ENCODE measurements around the gene SLC39A13.
A peak's percentile ranks its signal among the peaks of the same experiment; 100 is the strongest.

SLC39A13 gene

GRCh38 chr11:47393163-47394049, 15.0 kb upstream of the SLC39A13 start:
- DNase-seq (no peak), ATAC-seq (no peak)
- no peaks in the 10 kb centered on the region for H3K27me3 Mint-ChIP-seq
- peaks cover 70% of the 10 kb centered on the region for H3K4me1 Mint-ChIP-seq
- H3K27ac Mint-ChIP-seq, result peak overlapping the region; percentile 97 to 98
- no peaks in the 10 kb centered on the region for H3K9me3 Mint-ChIP-seq
- H3K4me3 Mint-ChIP-seq, result peak overlapping the region; percentile 21 to 53

DNA sequence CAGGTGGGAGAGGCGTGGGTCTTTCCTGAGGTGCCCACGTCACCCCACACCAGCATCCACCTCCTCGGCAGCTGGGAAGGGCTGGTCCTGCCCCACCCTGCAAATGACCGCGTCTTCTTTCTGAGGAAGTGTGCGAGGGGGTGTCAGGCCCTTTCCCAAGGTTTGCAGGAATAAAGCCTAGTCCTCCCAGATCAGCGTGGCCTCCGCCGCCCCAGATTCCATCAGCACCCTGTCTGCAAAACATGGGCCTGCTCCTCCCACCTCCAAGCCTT, 14.4 kb upstream of the SLC39A13 start:
- Mint-ChIP-seq H3K4me3 (peak overlapping the region; percentile 53 to 76), H3K27me3 (no peaks in the 10 kb centered on the region), H3K27ac (peak overlapping the region; percentile 97 to 98), H3K9me3 (no peaks in the 10 kb centered on the region), H3K4me1 (peaks cover 68% of the 10 kb centered on the region)
- ATAC-seq (no peak), DNase-seq (no peak)

DNA sequence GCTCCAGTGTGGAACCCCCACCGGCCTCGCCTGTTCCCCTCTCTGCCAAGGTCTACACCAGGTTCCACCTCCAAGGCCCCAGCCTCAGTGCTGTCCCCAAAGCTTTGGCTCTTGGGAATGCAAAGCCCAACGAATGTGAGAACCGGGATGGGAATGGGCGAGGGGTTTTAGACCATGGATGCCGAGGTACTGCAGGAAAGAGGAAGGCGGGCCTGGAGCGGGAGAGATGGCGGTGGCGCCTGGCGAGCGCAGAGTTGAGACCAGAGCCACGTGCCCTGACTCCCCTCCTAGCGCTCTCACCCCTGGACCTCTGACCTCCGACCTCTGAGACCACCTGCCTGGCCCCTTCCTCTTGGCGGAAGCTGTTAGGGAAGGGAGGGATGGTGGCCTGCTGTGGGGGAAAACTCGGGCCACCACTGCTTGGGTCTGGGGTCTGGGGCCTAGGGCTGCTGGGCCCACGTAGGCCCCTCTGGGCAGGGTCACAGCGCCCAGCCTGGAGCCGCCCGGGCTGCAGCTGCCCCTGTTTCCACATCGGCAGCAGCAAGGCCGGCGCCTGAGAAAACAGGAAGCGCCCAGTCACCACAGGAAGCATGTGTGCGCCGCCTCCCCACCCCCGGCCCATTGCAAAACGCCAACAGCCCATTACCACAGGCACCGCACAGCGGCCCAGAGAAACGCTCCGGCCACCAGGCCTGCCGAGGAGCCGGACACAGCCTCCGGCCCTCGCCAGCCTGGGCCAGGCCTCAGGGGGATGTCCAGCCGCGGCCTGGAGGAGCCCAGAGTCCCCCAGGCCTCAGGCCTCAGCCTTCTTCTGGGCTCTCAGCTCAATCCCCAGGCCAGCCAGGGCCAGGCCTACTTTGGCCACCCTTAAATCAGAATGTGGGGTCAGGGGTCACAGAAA, 13.8 kb upstream of the SLC39A13 start:
- H3K27me3 Mint-ChIP-seq, result no peaks in the 10 kb centered on the region
- H3K4me3 Mint-ChIP-seq, result peak overlapping the region; percentile 53 to 76
- peaks cover 66% of the 10 kb centered on the region for H3K4me1 Mint-ChIP-seq
- ATAC-seq (peak; percentile 81), DNase-seq (peak; percentile 58 to 69)
- no peaks in the 10 kb centered on the region for H3K9me3 Mint-ChIP-seq
- H3K27ac Mint-ChIP-seq, result peak overlapping the region; percentile 97 to 98

- Mint-ChIP-seq H3K4me3 (peak overlapping the region; percentile 53 to 76), H3K4me1 (peaks cover 64% of the 10 kb centered on the region), H3K27ac (peak overlapping the region; percentile 97 to 98), H3K9me3 (no peaks in the 10 kb centered on the region), H3K27me3 (no peaks in the 10 kb centered on the region)
- DNase-seq (no peak), ATAC-seq (peak; percentile 45)
Measured at GRCh38 chr11:47395223-47396048, 13.0 kb upstream of the SLC39A13 start.

GRCh38 chr11:47396049-47396320, 12.4 kb upstream of the SLC39A13 start:
- Mint-ChIP-seq H3K4me3 (no peak overlapping the region), H3K4me1 (peaks cover 63% of the 10 kb centered on the region), H3K27me3 (no peaks in the 10 kb centered on the region), H3K9me3 (no peaks in the 10 kb centered on the region), H3K27ac (peak overlapping the region in 1 of 2 donors; percentile 98)
- DNase-seq (no peak), ATAC-seq (no peak)

DNA sequence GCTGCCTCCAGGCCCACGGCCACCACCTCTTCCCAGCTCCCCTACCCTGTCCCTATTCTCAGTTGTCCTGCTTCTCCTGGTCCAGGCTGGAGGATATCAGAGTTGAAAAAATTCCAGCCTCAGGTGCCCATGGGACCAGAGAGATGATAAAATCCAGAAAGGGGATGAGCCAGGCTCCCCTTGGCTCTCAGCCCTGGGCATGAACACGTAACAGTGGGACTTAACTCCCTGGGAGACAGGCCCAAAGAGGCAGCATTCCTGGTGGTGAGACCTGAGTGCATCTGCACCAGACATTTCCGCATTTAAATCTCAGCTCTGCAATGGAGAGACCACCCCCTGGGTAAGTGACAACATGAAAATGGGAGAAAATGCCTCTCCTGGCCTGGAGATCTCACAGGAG, 10.4 kb upstream of the SLC39A13 start:
- no peak for ATAC-seq

GRCh38 chr11:47398551-47398950, 9.8 kb upstream of the SLC39A13 start:
- peaks cover 51% of the 10 kb centered on the region for H3K4me1 Mint-ChIP-seq
- no peak overlapping the region for H3K27ac Mint-ChIP-seq
- no peaks in the 10 kb centered on the region for H3K27me3 Mint-ChIP-seq
- DNase-seq (no peak), ATAC-seq (no peak)
- peak overlapping the region in 1 of 2 donors; percentile 50 for H3K4me3 Mint-ChIP-seq
- no peaks in the 10 kb centered on the region for H3K9me3 Mint-ChIP-seq

More for the DNA sequence above, 10.4 kb upstream of the SLC39A13 start:
- Mint-ChIP-seq H3K27me3 (no peaks in the 10 kb centered on the region), H3K9me3 (no peaks in the 10 kb centered on the region), H3K27ac (no peak overlapping the region), H3K4me3 (no peak overlapping the region), H3K4me1 (peaks cover 54% of the 10 kb centered on the region)
- DNase-seq, result no peak

GRCh38 chr11:47399860-47400767, 8.3 kb upstream of the SLC39A13 start:
- Mint-ChIP-seq H3K9me3 (no peaks in the 10 kb centered on the region), H3K27me3 (no peaks in the 10 kb centered on the region), H3K4me3 (peak overlapping the region; percentile 84 to 86), H3K27ac (peak overlapping the region; percentile 93 to 94), H3K4me1 (peaks cover 35% of the 10 kb centered on the region)
- DNase-seq, result no peak
- peak; percentile 74 for ATAC-seq

DNA sequence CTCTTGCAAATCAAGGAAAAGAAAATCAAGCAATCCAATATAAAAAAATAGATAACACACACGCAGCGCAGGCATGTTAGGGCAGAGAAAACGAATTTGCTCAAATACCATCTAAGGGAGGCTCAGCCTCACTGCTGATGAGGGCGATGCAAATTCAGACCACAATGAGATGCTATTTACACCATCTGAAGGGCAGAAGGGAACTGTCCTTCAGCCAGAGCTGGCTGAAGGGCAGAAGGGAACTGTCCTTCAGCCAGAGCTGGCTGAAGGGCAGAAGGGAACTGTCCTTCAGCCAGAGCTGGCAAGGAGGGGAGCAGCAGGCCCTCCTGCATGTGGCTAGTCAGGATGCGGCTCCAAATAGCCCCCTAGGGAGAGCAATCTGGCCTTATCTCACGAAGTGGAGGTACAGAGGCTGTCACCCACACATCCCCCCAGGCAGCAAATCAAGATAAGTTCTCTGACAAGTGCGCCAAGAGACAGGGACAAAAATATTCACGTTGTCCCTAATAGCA, 7.6 kb upstream of the SLC39A13 start:
- ATAC-seq (peak; percentile 9), DNase-seq (no peak)
- Mint-ChIP-seq H3K4me3 (peak overlapping the region; percentile 71 to 83), H3K27me3 (no peaks in the 10 kb centered on the region), H3K9me3 (no peaks in the 10 kb centered on the region), H3K4me1 (peaks cover 28% of the 10 kb centered on the region), H3K27ac (peak overlapping the region; percentile 93 to 94)

GRCh38 chr11:47403135-47403534, 5.3 kb upstream of the SLC39A13 start:
- no peak overlapping the region for H3K4me3 Mint-ChIP-seq
- DNase-seq (no peak), ATAC-seq (no peak)
- no peaks in the 10 kb centered on the region for H3K27me3 Mint-ChIP-seq
- H3K9me3 Mint-ChIP-seq, result no peaks in the 10 kb centered on the region
- no peak overlapping the region for H3K27ac Mint-ChIP-seq
- peaks cover 33% of the 10 kb centered on the region for H3K4me1 Mint-ChIP-seq

GRCh38 chr11:47403571-47403970, 4.8 kb upstream of the SLC39A13 start:
- Mint-ChIP-seq H3K27me3 (no peaks in the 10 kb centered on the region), H3K4me3 (no peak overlapping the region), H3K27ac (no peak overlapping the region), H3K9me3 (no peaks in the 10 kb centered on the region), H3K4me1 (peaks cover 31% of the 10 kb centered on the region)
- ATAC-seq, result no peak
- DNase-seq, result no peak

- peak overlapping the region; percentile 88 for H3K27ac Mint-ChIP-seq
- DNase-seq (no peak), ATAC-seq (no peak)
- H3K4me3 Mint-ChIP-seq, result peak overlapping the region; percentile 86 to 90
- no peaks in the 10 kb centered on the region for H3K9me3 Mint-ChIP-seq
- no peaks in the 10 kb centered on the region for H3K27me3 Mint-ChIP-seq
- peaks cover 41% of the 10 kb centered on the region for H3K4me1 Mint-ChIP-seq
Measured at GRCh38 chr11:47406896-47407745, 1.3 kb upstream of the SLC39A13 start.

- Mint-ChIP-seq H3K27me3 (no peaks in the 10 kb centered on the region), H3K27ac (peak overlapping the region; percentile 98), H3K4me1 (peaks cover 43% of the 10 kb centered on the region), H3K4me3 (peak overlapping the region; percentile 98 to 99), H3K9me3 (no peaks in the 10 kb centered on the region)
- no peak for DNase-seq
- ATAC-seq, result no peak
Measured at GRCh38 chr11:47408598-47409439, 429 bp downstream of the SLC39A13 start.
